ENCODE results near the gene SLC35A5. TPM values are rescaled to one million over a fixed set of nuclear protein-coding genes. Genes with fewer than 3 reads are reported as not detected.

The SLC35A5 gene
- total and polyA plus RNA-seq, 2 of the 8 experiments (the other 6 are each of a cell fraction or from before 2014, with no cell fraction given): 36.5 to 38.6 TPM

DNA sequence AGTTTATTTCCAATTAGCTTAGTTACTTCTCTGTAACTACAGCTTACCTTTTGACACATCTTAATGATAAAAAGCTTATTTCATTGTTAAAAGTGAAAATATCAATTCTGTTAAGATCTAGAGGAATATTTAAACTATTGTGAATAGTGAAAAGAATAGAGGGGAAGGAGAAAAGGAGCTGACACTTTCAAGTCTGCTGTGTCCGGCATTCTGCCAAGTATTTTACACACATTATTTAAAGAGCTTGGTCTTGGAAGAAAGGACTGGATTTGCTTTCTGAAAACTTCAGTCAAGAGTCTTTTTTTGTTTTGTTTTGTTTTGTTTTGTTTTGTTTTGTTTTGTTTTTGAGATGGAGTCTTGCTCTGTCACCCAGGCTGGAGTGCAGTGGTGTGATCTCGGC lies 44.3 kb downstream of the SLC35A5 start (continued):
- no peak for TF ChIP-seq CHD7 (IDR thresholded peaks at IDR 0.05; ENCODE audit: insufficient replicate concordance, low read length)
- TF ChIP-seq HDAC2 (IDR thresholded peaks at IDR 0.05; ENCODE audit: borderline replicate concordance in 1 of 2, low read depth in 2 of 2, low read length in 2 of 2): no peak
- TF ChIP-seq CHD2 (IDR thresholded peaks at IDR 0.05; ENCODE audit: low read length): no peak
- no peak for TF ChIP-seq SRF (IDR thresholded peaks at IDR 0.05; ENCODE audit: low read depth, low read length)
- TF ChIP-seq, protein P1, sequence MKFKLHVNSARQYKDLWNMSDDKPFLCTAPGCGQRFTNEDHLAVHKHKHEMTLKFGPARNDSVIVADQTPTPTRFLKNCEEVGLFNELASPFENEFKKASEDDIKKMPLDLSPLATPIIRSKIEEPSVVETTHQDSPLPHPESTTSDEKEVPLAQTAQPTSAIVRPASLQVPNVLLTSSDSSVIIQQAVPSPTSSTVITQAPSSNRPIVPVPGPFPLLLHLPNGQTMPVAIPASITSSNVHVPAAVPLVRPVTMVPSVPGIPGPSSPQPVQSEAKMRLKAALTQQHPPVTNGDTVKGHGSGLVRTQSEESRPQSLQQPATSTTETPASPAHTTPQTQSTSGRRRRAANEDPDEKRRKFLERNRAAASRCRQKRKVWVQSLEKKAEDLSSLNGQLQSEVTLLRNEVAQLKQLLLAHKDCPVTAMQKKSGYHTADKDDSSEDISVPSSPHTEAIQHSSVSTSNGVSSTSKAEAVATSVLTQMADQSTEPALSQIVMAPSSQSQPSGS (IDR thresholded peaks at IDR 0.05; ENCODE audit: low read length): no peak
- TF ChIP-seq PHF8 (conservative IDR thresholded peaks at IDR 0.05; ENCODE audit: low read depth, low read length): no peak
- TF ChIP-seq RXRA (IDR thresholded peaks at IDR 0.05; ENCODE audit: insufficient read depth, low read depth, low read length): no peak
- TF ChIP-seq ASH2L (IDR thresholded peaks at IDR 0.05; ENCODE audit: low read length): no peak
- TF ChIP-seq CEBPB (IDR thresholded peaks at IDR 0.05; ENCODE audit: low read depth, low read length): no peak
- no peak for TF ChIP-seq RNF2 (IDR thresholded peaks at IDR 0.05; ENCODE audit: borderline replicate concordance, low read depth, low read length, missing control alignments, poor library complexity, severe bottlenecking)
